HG03520 (cell line): ENCODE results near the gene PEX11B.
A peak's percentile ranks its signal among the peaks of the same experiment; 100 is the strongest.

Experiments
- ATAC-seq: cut with Tn5 transposase; IDR thresholded peaks from one replicate; pipeline ENCODE4 v1.9.1; 2021; ENCODE audit warnings: mild to moderate bottlenecking, moderate library complexity; ENCODE audit not compliant: unreplicated experiment

Gene PEX11B, protein sequence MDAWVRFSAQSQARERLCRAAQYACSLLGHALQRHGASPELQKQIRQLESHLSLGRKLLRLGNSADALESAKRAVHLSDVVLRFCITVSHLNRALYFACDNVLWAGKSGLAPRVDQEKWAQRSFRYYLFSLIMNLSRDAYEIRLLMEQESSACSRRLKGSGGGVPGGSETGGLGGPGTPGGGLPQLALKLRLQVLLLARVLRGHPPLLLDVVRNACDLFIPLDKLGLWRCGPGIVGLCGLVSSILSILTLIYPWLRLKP

GRCh38 chr1:145918144-145918991, at the start of gene PEX11B:
PEX11B (minus strand) TSS chr1:145918717; CDS start chr1:145918688, 29 bp downstream.
- peak; percentile 71 for ATAC-seq

DNA sequence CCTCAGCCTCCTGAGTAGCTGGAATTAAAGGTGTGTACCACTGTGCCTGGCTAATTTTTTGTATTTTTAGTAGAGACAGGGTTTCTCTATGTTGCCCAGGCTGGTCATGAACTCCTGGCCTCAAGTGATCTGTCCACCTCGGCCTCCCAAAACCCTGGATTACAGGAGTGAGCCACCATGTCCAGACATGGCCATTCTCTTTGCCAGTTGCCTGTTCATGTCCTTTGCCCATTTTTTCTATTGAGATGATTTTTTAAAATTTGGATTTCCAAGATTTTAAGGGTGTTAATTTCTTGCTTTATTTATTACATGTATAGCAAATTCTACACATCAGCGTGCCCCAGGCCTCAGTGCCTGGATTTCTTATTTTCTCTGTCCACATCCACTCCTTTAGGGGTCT, 48.8 kb upstream of the PEX11B start:
- ATAC-seq = no peak

GRCh38 chr1:145965119-145965744, 46.7 kb upstream of the PEX11B start:
- ATAC-seq = no peak

- ATAC-seq = peak; percentile 88
Measured at GRCh38 chr1:145964328-145965118, 46.0 kb upstream of the PEX11B start, which contains the start of the genes ANKRD34A and POLR3GL. ANKRD34A (minus strand) TSS chr1:145964575; CDS start chr1:145961759, 2,816 bp downstream. POLR3GL (plus strand) TSS chr1:145964690; CDS start chr1:145974866, 10,176 bp downstream.

DNA sequence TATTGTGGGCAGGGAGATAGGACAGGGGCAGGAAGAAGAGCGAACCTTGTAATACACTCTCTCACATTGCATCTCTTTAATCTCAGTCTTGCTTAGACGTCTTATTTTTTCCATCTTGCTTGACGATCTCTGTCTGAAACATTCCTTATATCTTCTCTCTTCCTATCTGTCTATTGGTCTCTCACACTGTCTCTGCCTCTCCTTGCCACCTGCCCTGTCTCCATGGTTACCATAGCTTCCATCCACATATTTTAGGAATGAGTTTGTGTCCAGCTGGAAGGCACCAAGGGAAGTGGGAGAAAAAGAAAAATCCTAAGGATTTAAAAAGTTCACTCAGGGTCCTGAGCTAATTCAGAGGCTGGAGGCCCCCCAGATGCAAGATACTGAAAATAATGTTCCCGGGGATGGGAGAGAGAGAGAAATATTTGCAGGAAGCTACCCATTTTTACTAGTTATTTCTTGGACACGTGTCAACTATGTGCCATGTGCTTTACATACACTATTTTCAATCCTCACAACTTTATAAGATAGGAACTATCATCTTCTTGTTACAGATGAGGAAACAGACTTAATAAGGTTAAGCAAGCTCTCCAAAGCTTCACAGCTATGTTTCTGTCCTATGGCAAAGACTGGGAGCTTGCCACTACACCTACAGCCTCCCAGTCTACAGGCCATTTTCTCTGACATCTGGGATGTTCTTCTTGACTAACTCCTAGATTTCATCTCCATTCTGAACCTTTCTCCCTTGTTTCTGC, 44.9 kb upstream of the PEX11B start:
- no peak for ATAC-seq

DNA sequence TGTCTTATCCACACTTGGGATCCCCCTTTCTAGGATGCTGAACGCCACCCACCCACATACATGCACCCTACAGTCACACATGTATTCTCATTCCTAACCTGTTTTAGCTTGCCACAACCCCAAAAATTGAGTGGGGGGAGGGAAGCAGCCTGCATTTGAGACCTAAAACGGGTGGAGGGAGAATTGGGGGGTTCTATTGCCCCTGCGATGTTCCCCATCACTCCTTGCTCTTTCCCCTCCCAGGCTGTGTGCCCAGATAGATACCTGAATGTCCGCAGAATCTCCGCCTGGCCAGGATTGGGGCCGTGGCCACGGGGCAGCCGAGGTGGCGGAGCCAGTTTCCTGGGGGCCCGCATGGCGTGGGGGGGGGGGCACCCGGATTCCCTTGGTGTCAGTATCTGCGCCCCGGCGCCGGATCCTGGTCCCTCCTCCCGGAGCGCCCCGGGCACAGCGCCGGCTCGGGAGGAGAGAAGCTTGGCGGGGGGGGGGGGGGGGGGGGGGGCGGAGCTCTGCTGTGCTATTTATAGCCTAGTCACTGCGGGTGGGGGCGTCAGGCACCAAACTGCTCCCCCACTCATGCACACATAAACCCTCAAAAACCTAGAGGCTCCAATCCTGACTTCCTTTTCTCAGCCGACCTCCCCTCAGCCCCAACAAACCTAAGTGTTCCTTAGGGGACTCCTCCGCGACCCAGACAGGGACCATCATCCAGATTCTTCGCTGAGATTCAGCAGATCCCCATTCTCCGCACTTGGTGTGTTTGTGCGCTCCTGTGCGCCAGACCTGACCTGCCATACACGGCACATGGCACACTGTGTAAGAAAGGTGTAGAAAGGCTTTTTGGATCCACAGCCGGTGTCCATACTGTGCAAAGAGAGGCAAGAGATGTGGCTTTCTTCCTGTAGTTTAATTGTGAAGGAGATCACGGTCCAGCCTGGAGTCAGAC, 43.9 kb upstream of the PEX11B start:
- ATAC-seq = no peak

GRCh38 chr1:145961425-145962156, 43.1 kb upstream of the PEX11B start:
- ATAC-seq = no peak

DNA sequence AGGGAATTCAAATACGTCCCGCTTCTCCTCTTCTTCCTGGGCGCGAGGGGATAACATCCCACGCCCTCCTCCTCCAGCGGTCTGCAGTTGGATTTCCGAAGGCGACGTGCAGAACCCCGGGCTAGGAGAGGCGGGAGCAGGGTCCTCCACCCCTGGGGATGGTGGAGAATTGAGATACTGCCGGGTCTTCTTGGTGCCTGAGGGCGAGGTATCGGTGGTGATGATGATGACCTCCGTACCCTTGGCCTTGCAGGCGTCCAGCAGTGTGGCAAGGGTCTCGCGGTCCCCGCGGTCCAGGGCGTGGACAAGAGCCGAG, 42.5 kb upstream of the PEX11B start:
- ATAC-seq = no peak

DNA sequence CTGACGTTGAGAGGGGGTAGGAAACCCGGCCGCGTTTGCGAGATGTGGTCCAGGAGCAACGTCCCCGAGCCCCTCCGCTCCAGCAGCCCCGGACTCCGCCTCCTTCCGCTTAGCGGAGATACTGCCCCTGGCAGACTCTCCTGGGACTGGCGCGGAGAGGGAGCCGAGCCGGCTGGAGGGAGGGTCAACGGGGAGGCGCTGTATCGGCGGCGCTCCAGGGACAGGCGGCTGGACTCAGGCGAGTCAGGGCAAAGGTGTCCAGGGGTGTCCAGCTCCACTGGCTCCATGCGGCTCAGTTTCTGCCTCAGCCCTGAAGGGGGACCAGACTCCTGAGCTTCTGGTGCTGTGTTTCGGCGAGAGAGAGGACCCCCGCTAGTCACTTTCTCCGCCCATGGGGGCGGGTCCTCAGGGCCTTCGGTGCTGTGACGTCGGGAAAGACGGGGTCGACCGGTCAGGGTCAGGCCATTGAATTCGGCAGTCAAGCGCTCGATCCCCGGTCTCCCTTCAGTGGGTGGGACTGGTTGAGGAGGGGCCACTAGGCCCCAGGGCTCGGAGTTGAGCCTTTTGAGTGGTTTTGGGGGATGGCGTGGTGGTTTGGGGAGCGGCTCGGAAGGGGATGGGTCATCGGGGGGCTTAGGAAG, 42.1 kb upstream of the PEX11B start:
- ATAC-seq = no peak

DNA sequence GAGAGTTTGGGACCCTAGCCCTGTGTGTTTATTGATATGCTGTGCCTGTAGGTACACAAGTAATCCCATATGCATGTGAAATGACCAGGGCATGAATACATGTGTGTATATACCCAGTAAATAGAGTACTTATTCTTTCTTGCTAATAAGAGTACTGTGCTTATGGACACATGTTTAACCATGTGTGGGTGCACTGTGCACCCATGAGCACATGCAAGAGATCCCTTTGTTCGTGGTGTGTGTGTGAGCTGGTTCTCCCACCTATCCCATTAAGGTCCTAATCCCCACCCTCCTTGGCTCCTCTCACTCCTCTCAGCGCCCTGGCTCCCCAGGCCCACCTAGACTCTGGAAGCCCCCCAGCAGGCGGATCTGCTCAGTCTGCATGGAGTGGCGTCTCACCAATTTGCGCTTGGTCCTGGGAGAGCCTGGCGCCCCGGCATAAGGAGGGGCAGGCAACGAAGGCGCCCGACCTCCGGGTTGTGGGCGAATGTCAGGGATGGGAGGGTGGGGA, 41.5 kb upstream of the PEX11B start:
- ATAC-seq = no peak

GRCh38 chr1:145959333-145959732, 40.8 kb upstream of the PEX11B start:
- no peak for ATAC-seq

DNA sequence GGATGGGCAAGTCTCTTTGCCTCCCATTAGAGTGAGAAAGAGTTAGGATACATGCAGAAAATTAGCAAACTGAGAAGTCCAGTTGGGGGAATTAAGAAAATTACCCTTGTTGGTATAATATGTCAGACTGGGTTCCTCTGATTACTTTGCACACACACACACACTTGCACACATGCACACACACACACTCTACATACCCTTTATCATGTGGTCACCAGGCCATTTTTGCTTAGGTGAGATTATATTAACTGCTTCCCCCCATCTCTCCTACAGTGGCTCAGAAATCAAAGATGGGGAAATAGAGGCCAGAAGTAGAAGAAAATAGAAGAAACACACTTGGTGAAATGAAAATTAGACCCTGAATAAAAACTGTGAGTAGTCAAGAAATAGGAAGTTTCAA, 40.2 kb upstream of the PEX11B start:
- no peak for ATAC-seq

- peak; percentile 78 for ATAC-seq
Measured at GRCh38 chr1:145957443-145958319, 39.2 kb upstream of the PEX11B start, which contains the start of gene LIX1L. LIX1L (minus strand) TSS chr1:145958017; CDS start chr1:145957927, 90 bp downstream.

GRCh38 chr1:145956781-145957442, 38.4 kb upstream of the PEX11B start:
- ATAC-seq = no peak

GRCh38 chr1:145956361-145956760, 37.8 kb upstream of the PEX11B start:
- no peak for ATAC-seq

GRCh38 chr1:145955436-145955835, 36.9 kb upstream of the PEX11B start:
- ATAC-seq = no peak
